ENCODE results near the gene KRTAP9-6. TPM values are rescaled to one million over a fixed set of nuclear protein-coding genes. Genes with fewer than 3 reads are reported as not detected.
A peak's percentile ranks its signal among the peaks of the same experiment; 100 is the strongest.

Gene KRTAP9-6
- total and polyA plus RNA-seq, 9 of the 15 experiments (the other 6 are each of a cell fraction or from before 2014, with no cell fraction given): not detected

DNA sequence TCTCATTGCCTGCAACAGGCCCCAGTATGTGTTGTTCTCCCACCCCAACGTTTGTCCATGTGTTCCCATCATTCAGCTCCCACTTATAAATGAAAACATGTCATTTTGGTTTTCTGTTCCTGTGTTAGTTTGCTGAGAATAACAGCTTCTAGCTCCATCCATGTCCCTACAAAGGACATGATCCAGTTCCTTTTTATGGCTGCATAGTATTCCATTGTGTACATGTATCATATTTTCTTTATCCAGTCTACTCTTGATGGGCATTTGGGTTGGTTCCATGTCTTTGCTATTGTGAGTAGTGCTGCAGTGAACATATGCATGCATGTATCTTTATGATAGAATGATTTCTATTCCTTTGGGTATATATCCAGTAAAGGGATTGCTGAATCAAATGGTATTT, 49.5 kb upstream of the KRTAP9-6 start:
- no peak for FAIRE-seq
- no TSS peak for BruUV-seq (replicated peaks)
- Histone ChIP-seq H3K9ac (ENCODE audit: insufficient read depth in 1 of 2, low read depth in 2 of 2, low read length in 2 of 2) (no peak overlapping the region), H3K79me2 (ENCODE audit: control insufficient read depth, insufficient read depth, low read length) (no peaks in the 10 kb centered on the region), H3K27ac (ENCODE audit: extremely low read depth, low read depth, low read length) (no peak overlapping the region), H4K20me1 (replicated peaks; ENCODE audit: control insufficient read depth, insufficient read depth, low read length) (no peaks in the 10 kb centered on the region), H3K9me3 (replicated peaks; ENCODE audit: control insufficient read depth, insufficient read depth, low read depth, low read length) (no peaks in the 10 kb centered on the region), H3K27me3 (ENCODE audit: control insufficient read depth in 2 of 2, insufficient read depth in 2 of 2, low read length in 2 of 2) (peaks cover 0 to 15% of the 10 kb centered on the region in 2 experiments; a peak in 3 of 5 replicates), H2AFZ (ENCODE audit: low read depth, low read length) (no peak overlapping the region), H3K4me2 (ENCODE audit: insufficient read depth, low read length) (no peak overlapping the region), H3K9me1 (ENCODE audit: control insufficient read depth, insufficient read depth, low read length) (no peaks in the 10 kb centered on the region), H3K4me3 (no peak overlapping the region), H3K4me1 (replicated peaks in 1 of 2; ENCODE audit: control insufficient read depth in 2 of 2, insufficient read depth in 2 of 2, low read length in 2 of 2) (no peaks in the 10 kb centered on the region; a peak in 1 of 5 replicates), H3K36me3 (ENCODE audit: control insufficient read depth, insufficient read depth, low read length) (no peaks in the 10 kb centered on the region)
- no peak for ATAC-seq
- DNase-seq (ENCODE audit: extremely low read depth in 1 of 4, low spot score in 3 of 4): no peak
- 0% methylated on average over 1 of the region's 1 CpG for WGBS (ENCODE audit: insufficient coverage, low coverage, missing lambda C conversion rate)
- ChIA-PET POLR2A (no interaction called here), CTCF (ENCODE audit: low intra/inter-chr PET ratio) (no interaction called here)
- no peak for TF ChIP-seq ZFPM2 (CRISPR knock-in tag; IDR thresholded peaks at IDR 0.05)
- TF ChIP-seq ZNF232 (CRISPR knock-in tag; IDR thresholded peaks at IDR 0.05): no peak
- no peak for TF ChIP-seq SLC30A9 (CRISPR knock-in tag; IDR thresholded peaks at IDR 0.05)
- peak; percentile 9 for TF ChIP-seq RBM25 (IDR thresholded peaks at IDR 0.05; ENCODE audit: low read depth, low read length, severe bottlenecking)
- peak; percentile 66 for TF ChIP-seq ZNF146 (CRISPR knock-in tag; IDR thresholded peaks at IDR 0.05; ENCODE audit: unreplicated experiment)
- TF ChIP-seq, protein P1, sequence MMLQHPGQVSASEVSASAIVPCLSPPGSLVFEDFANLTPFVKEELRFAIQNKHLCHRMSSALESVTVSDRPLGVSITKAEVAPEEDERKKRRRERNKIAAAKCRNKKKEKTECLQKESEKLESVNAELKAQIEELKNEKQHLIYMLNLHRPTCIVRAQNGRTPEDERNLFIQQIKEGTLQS (IDR thresholded peaks at IDR 0.05): no peak
- TF ChIP-seq, protein P1 (CRISPR knock-in tag; conservative IDR thresholded peaks at IDR 0.05): no peak
- TF ChIP-seq TCFL5 (CRISPR knock-in tag; conservative IDR thresholded peaks at IDR 0.05): no peak
- TF ChIP-seq ZKSCAN3 (CRISPR knock-in tag; IDR thresholded peaks at IDR 0.05): no peak
- TF ChIP-seq TEAD1 (CRISPR knock-in tag; IDR thresholded peaks at IDR 0.05): no peak
- no peak for TF ChIP-seq GABPB1 (CRISPR knock-in tag; IDR thresholded peaks at IDR 0.05)
- no peak for TF ChIP-seq POLR2AphosphoS2 (IDR thresholded peaks at IDR 0.05; ENCODE audit: low read length)
- intact Hi-C loops (cut with micrococcal nuclease): no loop called here
- in situ Hi-C loops (cut with MboI): no loop called here
